RKO (cell line): ENCODE measurements around the gene SPNS2.

ENCODE experiments used
- DNase-seq: peaks from one replicate; pipeline ENCODE4 v3.0.0-alpha.2; 2016; ENCODE audit warnings: low spot score

Gene SPNS2

DNA sequence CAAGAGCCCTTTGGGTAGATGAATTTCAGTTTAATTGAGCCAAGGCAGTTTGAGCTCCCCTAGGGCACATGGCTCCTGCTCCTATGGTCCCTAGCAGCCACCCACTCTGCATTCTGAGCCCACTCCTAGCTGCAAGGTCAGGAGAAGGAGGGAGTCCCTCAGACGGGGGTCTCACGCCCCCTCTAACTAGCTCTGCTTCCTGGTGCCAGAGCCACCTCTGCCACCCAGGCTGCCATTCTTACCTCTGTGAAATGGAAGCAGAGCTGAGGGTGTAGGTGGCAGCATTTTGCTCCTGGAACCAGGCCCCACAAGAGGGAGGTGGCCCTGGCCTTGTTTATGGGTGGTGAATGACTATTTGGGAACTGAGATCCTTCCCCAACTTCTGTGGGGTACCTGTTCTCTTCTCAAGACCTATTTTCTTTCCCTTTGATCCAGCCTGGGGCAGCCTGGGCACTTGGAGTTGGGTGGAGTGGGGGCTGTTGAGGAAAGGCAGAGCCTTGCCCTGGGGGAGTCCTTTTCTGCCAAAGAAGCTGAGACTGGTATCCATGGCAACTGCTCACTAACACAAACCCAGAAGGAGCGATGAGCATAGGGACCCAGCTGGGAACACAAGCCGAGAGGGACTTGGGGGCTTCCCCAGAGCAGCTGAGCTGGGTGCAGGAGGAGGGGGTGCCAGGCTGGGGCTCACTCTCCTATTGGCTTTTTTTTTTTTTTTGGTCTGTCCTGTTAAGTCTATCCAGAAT, 4.8 kb downstream of the SPNS2 start:
- DNase-seq = no peak

DNA sequence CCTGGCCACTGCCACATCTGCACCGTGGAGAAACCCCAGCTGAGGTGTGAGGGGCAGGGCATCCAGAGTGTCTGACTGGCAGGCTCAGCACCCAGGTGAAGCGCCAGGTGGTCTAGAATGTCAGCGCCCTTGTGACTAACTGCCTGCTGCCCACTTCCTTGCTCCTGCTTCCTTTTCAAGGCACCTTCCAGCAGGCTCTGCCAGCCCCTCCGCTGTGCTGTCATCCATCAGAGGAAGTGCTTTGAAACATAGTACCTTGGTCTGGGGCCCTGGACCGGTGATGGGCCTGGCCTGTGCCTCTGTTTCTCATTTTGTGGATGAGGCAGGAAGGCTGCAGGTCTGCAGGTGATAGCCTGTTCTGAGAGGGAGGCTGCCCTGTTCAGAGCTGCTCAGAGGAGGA, 5.5 kb downstream of the SPNS2 start:
- no peak for DNase-seq

DNA sequence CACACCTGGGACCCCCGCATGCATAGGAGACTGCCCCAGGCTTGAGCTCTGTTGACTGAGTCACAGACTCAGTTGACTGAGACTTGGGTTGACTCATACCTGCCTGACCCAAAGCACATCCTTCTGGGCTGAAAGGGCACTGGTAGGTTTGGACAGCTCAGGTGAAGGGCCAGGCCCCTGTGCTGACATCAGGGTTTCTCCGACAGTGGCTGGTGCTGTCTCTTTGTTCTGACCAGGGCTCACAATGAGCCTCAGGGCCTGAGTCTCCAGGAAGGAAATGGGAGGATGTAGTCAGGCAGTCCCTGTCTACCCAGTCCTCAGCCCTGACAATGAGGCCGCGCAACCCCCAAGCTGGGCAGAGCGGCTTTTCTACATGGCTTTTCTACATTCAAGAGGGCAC, 6.5 kb downstream of the SPNS2 start:
- no peak for DNase-seq

- DNase-seq = no peak
Observed at GRCh38 chr17:4506175-4506813, 7.6 kb downstream of the SPNS2 start.

DNA sequence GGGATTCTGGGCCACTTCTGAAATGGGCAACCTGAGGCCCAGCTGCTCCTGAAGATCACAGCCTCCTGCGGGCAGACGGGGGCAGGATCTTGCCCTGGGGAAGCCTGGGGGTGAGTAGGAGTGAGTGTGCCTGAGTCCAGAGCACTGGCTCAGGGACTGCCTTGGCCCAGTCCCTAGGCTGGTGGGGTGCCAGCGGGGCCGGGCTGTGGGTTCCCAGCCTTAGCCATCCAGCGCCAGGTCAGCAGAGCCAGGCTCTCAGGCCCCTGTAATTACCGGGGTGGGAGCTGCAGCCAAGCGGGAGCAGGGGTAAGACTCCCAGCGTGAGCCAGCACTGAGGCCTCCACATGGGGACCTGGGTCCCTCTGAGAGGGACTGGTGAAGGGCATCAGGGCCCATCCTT, 8.2 kb downstream of the SPNS2 start:
- no peak for DNase-seq

DNA sequence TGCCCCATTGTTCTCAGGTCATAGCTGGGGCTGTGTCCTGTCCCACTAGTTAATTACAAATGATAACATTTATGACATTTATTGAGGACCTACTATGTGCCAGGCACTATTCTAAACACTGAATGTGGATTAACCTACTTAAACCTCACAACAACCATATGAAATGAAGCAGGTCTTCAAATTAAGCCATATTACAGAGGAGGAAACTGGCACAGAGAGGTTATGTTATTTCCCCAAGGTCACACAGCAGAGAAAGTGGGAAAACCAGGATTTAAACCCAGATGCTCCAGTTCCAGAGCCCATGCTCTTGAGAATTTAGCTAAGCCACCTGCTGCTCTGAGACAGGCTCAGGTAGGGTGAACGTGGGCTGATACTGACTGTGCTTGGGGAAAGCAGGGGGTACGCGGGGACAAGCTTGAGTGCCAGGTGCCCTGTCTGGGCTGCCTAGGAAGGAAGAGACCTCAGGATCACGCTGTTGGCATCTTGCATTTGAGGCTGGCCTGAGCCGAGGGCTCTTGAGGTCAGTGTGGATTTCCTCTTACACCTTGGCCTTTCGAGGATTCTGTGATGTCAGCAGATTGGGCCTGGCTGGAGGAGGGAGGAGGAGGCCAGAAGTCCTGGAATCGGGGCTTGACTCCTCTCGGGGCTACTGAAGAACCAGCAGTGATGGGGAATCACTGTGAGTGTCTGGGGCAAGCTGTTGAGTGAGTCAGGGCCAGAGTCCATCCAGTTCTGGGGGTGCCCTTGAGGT, 8.9 kb downstream of the SPNS2 start:
- DNase-seq = no peak

DNA sequence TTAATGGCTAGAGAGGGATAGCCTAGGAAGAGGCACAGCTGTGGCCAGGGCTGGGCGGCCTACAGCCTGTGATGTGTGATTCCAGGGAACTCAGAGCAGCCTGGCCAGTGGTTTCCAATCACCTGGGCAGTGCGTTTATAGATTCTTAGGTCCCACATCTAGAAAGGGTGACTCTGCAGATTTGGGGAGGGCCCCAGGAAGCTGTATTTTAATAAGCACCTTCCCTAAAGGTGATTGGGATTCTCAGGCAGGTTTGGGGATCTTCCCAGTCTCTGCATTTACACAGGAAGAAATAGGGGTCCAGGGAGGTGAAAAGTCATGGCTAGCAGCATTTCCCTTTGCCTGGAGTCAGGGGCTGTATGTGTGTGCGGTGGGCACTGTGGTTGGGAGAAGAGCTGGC, 9.5 kb downstream of the SPNS2 start:
- DNase-seq = no peak

DNA sequence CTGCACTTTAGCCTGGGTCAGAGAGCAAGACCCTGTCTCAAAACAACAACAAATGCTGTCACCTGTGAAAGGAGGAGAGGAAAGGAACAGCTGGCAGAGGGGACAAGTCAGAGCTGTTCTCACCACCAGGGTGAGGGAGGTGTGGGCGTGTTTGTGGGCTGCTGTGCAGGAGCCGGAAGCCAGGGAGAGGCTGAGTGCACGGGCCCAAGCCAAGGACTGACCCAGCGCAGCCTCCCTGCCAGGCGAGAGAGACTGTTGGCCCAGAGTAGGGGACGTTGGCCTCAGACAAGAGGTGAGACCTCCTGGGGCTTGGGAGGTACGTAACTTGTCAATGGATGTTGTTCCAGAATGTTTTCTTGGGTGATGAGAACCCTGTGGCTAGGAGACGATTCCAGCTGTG, 10.7 kb downstream of the SPNS2 start:
- DNase-seq = no peak

- no peak for DNase-seq
Observed at GRCh38 chr17:4509923-4510617, 11.4 kb downstream of the SPNS2 start.

- DNase-seq = no peak
Observed at GRCh38 chr17:4510618-4510941, 11.9 kb downstream of the SPNS2 start.

DNA sequence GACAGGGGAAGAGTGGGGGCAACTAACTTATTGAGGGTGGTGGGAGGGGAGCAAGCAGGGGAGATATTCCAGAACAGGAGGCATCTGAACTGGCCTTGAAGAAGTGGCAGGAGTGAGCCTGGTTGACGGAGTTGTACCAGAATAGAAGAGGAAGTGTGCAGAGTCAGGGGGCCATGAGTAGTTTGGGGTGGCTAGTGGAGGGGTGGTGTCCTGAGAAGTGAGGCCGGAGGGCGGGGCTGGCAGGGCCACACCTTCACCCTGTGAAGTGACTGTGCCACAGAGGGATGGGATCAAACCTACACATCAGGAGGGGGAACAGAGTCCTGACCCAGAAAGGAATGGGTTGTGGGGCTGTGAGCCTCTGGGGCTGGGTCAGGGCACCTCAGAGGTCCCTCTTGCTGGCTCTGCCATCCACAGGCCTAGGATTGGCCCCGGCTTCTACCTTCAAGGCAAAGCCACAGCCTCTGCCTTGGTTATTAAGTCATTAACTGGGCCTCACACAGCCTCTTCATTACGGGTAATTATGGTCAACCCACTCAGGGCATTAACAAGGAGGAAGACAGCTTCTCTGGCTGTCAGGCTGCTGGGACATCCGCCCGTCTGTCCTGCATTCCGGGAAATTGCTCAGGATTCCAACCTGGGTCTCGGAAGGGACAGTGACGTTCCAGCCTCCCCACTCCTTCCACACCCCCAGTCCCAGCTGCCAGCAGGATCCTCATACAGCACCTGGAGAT, 12.7 kb downstream of the SPNS2 start:
- DNase-seq = no peak

DNA sequence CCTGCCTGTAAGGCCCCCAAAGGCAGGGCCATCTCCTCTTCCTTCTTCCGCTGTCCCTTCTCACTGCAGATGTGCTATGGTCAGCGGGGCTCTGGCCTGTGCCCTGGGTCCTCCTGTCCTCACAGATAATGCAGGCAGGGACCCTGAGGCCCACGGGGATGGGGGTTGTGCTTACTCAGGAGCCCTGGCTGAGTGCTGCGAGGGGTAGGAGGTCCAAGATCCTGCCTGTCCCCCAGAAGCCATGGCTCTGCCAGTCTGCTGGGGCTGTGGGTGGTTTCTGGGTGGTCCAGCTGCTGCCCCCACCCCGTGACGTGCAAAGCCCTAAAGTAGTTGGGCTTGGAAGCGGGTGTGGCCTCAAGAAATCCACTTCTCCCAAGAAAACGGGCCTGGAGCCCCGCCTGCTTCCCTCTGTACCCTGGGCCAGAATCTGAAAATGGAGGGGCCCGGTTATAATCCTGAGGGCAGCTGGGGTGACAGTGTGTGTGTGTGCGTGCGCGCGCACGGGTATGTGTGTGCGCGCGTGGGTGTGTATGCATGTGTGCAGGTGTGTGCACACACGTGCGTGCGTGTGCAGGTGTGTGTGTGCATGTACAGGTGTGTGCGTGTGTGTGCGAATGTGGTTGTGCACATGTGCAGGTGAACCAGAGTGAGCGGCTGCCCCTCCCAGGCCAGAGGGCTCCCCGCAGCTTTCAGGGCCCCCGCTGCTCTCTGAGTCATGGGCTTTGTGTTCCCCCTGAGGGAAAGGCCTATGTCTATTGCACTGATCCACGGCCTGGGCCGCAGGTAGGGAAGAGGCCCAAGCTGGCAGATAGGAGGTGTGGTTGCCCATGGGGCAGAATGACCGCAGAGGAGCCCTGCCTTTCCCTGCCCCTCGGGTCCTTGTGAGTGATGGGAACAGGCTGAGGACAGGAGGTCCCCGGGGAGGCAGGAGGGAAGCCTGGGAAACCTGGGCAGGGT, 13.8 kb downstream of the SPNS2 start:
- DNase-seq = no peak

DNA sequence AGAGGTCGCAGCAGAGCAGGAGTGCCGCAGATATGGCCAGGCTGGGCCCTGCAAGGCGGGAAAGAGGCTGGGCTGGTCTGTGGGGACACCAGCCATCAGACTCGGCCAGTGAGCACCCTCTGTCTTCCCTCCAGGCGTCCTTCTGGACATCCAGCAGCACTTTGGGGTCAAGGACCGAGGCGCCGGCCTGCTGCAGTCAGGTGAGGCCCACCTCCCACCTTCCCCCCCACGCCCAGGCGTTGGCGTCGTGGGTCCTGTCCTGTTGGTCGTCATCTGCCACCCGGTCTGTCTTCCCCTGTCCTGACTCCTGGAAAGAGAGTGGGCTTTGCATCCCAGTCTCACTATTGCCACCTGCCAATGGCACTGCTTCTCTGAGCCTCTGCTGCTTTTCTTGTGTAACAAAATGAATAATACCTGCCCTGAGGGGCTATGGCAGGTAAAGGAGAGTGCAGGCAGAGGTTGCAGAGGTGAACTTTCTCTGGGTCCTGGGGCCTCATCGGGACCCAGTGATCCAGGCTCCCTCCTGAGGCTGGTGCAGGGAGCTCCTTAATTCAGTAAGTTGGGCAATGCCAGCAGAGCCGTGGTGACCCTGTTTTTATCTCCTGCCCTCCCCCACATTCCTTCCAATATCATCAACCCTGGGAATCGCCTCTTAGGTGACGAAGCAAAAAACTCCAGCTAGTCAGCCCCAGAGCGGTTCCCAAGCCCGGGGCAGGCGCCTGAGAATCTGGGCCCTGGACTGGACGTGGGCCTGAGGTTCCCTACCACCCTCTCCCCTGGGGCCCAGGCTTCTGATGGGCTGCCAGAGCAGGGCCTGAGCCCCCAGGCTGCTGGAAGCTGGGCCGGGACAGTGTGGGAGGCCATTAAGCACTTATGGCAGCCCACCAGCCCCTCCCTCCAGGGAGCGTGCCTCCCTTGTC, 14.7 kb downstream of the SPNS2 start:
- no peak for DNase-seq

- no peak for DNase-seq
Observed at GRCh38 chr17:4514206-4514605, 15.5 kb downstream of the SPNS2 start.

DNA sequence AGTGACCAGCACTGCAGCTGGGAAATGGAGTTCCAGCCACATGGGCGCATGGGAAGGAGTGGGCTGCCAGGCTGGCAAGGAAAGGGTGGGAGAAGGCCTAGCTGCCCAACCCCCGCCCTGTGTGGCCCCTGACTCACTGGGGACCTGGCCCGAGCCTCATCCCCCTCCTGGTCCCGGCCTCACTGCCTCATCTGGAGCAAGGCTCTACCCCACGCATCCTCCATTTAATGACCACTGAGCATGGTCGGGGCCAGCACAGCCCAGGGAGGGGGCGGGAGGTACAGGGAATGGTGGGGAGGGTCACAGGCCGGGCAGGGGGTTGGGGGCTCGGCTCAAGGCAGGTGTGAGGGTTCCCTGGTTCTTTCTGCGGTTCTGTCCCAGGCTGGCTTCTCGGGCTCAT, 16.1 kb downstream of the SPNS2 start:
- no peak for DNase-seq

DNA sequence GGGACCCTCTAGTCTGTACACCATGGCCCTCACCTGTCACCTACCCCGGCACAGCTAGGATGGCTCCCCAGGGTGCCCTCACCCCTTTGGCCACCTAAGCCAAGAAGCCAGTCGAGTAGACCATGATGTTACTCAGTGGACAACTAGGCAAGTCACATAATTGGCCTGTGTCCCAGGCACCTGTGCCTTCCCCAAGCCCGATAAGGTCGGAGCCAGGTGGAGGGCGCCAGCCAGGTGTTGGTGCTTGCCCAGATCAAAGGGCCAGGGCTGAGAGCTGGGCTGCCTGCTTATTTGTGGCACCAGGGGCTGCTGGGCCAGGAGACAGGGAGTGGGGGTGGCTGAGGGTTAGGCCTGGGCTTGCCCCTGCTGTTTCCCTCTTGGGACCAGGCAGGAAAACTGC, 16.8 kb downstream of the SPNS2 start:
- DNase-seq = no peak

GRCh38 chr17:4516735-4517134, 18.1 kb downstream of the SPNS2 start:
- DNase-seq = no peak

GRCh38 chr17:4518901-4519300, 20.2 kb downstream of the SPNS2 start:
- no peak for DNase-seq

- DNase-seq = no peak
Observed at GRCh38 chr17:4519361-4519788, 20.7 kb downstream of the SPNS2 start.
